ENCODE results near the gene NSD2. TPM values are rescaled to one million over a fixed set of nuclear protein-coding genes. Genes with fewer than 3 reads are reported as not detected.

Gene NSD2
- total RNA-seq, 1 experiment from 2014 or later = 48.0 TPM

GRCh38 chr4:1945124-1945895 is 74.1 kb downstream of the NSD2 start:
- no peak for DNase-seq (ENCODE audit: low spot score)

GRCh38 chr4:1945912-1946311 is 74.7 kb downstream of the NSD2 start:
- no peak for DNase-seq (ENCODE audit: low spot score)

GRCh38 chr4:1948232-1948631 is 77.0 kb downstream of the NSD2 start:
- DNase-seq (ENCODE audit: low spot score) = no peak

GRCh38 chr4:1948892-1949436 is 77.8 kb downstream of the NSD2 start:
- DNase-seq (ENCODE audit: low spot score) = no peak

- DNase-seq (ENCODE audit: low spot score) = no peak
Measured at GRCh38 chr4:1950369-1950768, 79.2 kb downstream of the NSD2 start.

GRCh38 chr4:1952058-1952700 is 81.0 kb downstream of the NSD2 start:
- no peak for DNase-seq (ENCODE audit: low spot score)

- DNase-seq (ENCODE audit: low spot score) = no peak
Measured at GRCh38 chr4:1952719-1953118, 81.5 kb downstream of the NSD2 start.

GRCh38 chr4:1953335-1953734 is 82.1 kb downstream of the NSD2 start:
- DNase-seq (ENCODE audit: low spot score) = no peak

GRCh38 chr4:1956631-1957030 is 85.4 kb downstream of the NSD2 start:
- DNase-seq (ENCODE audit: low spot score) = no peak

GRCh38 chr4:1958276-1959103 is 87.3 kb downstream of the NSD2 start:
- DNase-seq (ENCODE audit: low spot score) = no peak

GRCh38 chr4:1959104-1959384 is 87.9 kb downstream of the NSD2 start:
- no peak for DNase-seq (ENCODE audit: low spot score)

- DNase-seq (ENCODE audit: low spot score) = no peak
Measured at GRCh38 chr4:1960170-1960825, 89.1 kb downstream of the NSD2 start.

- no peak for DNase-seq (ENCODE audit: low spot score)
Measured at GRCh38 chr4:1961038-1961437, 89.8 kb downstream of the NSD2 start.

- DNase-seq (ENCODE audit: low spot score) = no peak
Measured at GRCh38 chr4:1961563-1961962, 90.4 kb downstream of the NSD2 start.

GRCh38 chr4:1962980-1963379 is 91.8 kb downstream of the NSD2 start:
- DNase-seq (ENCODE audit: low spot score) = no peak

- no peak for DNase-seq (ENCODE audit: low spot score)
Measured at GRCh38 chr4:1964443-1964842, 93.2 kb downstream of the NSD2 start.

- no peak for DNase-seq (ENCODE audit: low spot score)
Measured at GRCh38 chr4:1964971-1965370, 93.8 kb downstream of the NSD2 start.

GRCh38 chr4:1967512-1968149 is 96.4 kb downstream of the NSD2 start:
- no peak for DNase-seq (ENCODE audit: low spot score)

GRCh38 chr4:1968686-1969295 is 97.6 kb downstream of the NSD2 start:
- DNase-seq (ENCODE audit: low spot score) = no peak

GRCh38 chr4:1969928-1970723 is 98.9 kb downstream of the NSD2 start:
- no peak for DNase-seq (ENCODE audit: low spot score)
